HepG2 (cell line): Measurements from ENCODE around the gene SLC9A5. TPM values are rescaled to one million over a fixed set of nuclear protein-coding genes. Genes with fewer than 3 reads are reported as not detected.

Experiments
- ARNT2 ChIP-seq: sonication (generic); formaldehyde crosslinking; IDR thresholded peaks from 2 replicates; pipeline ENCODE4 v1.8.0; 2022; ENCODE audit warnings: mild to moderate bottlenecking, low read depth, missing genetic modification reagents, moderate library complexity
- GABPB1 ChIP-seq: IDR thresholded peaks from 2 replicates; pipeline ENCODE4 v1.6.1; 2016; ENCODE audit warnings: mild to moderate bottlenecking, missing genetic modification reagents, moderate library complexity, missing compliant biosample characterization
- GATA4 ChIP-seq: sonication (generic); IDR thresholded peaks from 2 replicates; pipeline ENCODE4 v1.6.1; 2016; ENCODE audit warnings: antibody characterized with exemption, low read depth, borderline replicate concordance
- HMGA1 ChIP-seq: sonication (generic); formaldehyde crosslinking; conservative IDR thresholded peaks from 2 replicates; pipeline ENCODE4 v1.4.0; 2020; ENCODE audit warnings: missing genetic modification reagents
- KDM5A ChIP-seq: fragments of 200-600 bp; sonication (generic); IDR thresholded peaks from 2 replicates; pipeline ENCODE4 v1.7.0; 2018; ENCODE audit warnings: antibody characterized with exemption, mild to moderate bottlenecking, low read length, borderline replicate concordance
- KLF16 ChIP-seq, 2 experiments: sonication (generic) in 1 of 2; formaldehyde crosslinking in 1 of 2; IDR thresholded peaks; 2 replicates each; pipeline versions ENCODE4 v1.6.1 to v1.8.0; 2016 to 2023; ENCODE audit warnings: missing genetic modification reagents in 2 of 2, missing compliant biosample characterization in 1 of 2
- MYC ChIP-seq: sonication (generic); formaldehyde crosslinking; IDR thresholded peaks from 2 replicates; pipeline ENCODE4 v1.9.0; 2021; ENCODE audit warnings: missing genetic modification reagents, borderline replicate concordance
- SNRNP70 ChIP-seq: fragments of 200-400 bp; formaldehyde crosslinking; IDR thresholded peaks from 2 replicates; pipeline ENCODE4 v1.6.1; 2017; ENCODE audit warnings: mild to moderate bottlenecking, low read depth, low read length, moderate library complexity
- TAF1 ChIP-seq: sonication (generic); formaldehyde crosslinking; IDR thresholded peaks from 2 replicates; pipeline ENCODE4 v1.4.0; 2020; ENCODE audit warnings: missing genetic modification reagents
- ZBTB3 ChIP-seq: sonication (generic); formaldehyde crosslinking; IDR thresholded peaks from 2 replicates; pipeline ENCODE4 v1.4.0; 2020; ENCODE audit warnings: low read depth, mild to moderate bottlenecking, moderate library complexity, missing genetic modification reagents, borderline replicate concordance
- ZNF205 ChIP-seq: IDR thresholded peaks from 2 replicates; pipeline ENCODE4 v1.6.1; 2018; ENCODE audit warnings: missing biosample characterization, missing genetic modification reagents
- ZNF552 ChIP-seq: sonication (generic); formaldehyde crosslinking; IDR thresholded peaks from 2 replicates; pipeline ENCODE4 v1.9.0; 2022; ENCODE audit warnings: missing genetic modification reagents, mild to moderate bottlenecking, borderline replicate concordance
- polyA plus RNA-seq, 8 experiments: library from polyadenylated mRNA; depleted of rRNA in 3 of 8; stranded (reverse) in 7 of 8; unstranded in 1 of 8; fragments of >200 nt; fragmentation: Illumina TruSeq in 4 of 8; extraction: Trizol in 4 of 8; gene quantifications; 2 replicates each; pipeline versions ENCODE4 v1.2.1 to v1.2.3, GENCODE V29; 2011 to 2016; ENCODE audit warnings: low read depth in 4 of 8, missing spikeins in 1 of 8, mixed read lengths in 1 of 8; ENCODE audit not compliant: insufficient read depth in 1 of 8
- total RNA-seq, 5 experiments: library from RNA; depleted of rRNA; stranded (reverse); fragments of >200 nt; fragmentation: Illumina TruSeq; extraction: Trizol; gene quantifications; 2 replicates each; pipeline ENCODE4 v1.2.3, GENCODE V29; 2016; ENCODE audit warnings: low read depth in 1 of 5
- TF ChIP-seq, protein P1 (sequence below): sonication (generic); formaldehyde crosslinking; IDR thresholded peaks from 2 replicates; pipeline ENCODE4 v1.4.0; 2020; ENCODE audit warnings: mild to moderate bottlenecking, missing genetic modification reagents
- TF ChIP-seq, protein P2 (sequence below): IDR thresholded peaks from 2 replicates; pipeline ENCODE4 v1.6.1; 2016; ENCODE audit warnings: low read depth, borderline replicate concordance
- TF ChIP-seq, protein P3 (sequence below): sonication (generic); formaldehyde crosslinking; IDR thresholded peaks from 2 replicates; pipeline ENCODE4 v1.9.0; 2021; ENCODE audit warnings: missing genetic modification reagents, mild to moderate bottlenecking, borderline replicate concordance
- TF ChIP-seq, protein P4 (sequence below): IDR thresholded peaks from 2 replicates; pipeline ENCODE4 v1.6.1; 2016; ENCODE audit warnings: missing compliant biosample characterization, missing genetic modification reagents, borderline replicate concordance
- TF ChIP-seq, protein P5 (sequence below): sonication (generic); formaldehyde crosslinking; IDR thresholded peaks from 2 replicates; pipeline ENCODE4 v1.9.0; 2022; ENCODE audit warnings: low read depth, missing genetic modification reagents
- TF ChIP-seq, protein P6 (sequence below): sonication (generic); formaldehyde crosslinking; IDR thresholded peaks from 2 replicates; pipeline ENCODE4 v1.8.0; 2022; ENCODE audit warnings: missing genetic modification reagents, mild to moderate bottlenecking, moderate library complexity, borderline replicate concordance
- TF ChIP-seq, protein P7 (sequence below), 2 experiments: fragments of 450-650 bp in 1 of 2; sonication (generic) in 1 of 2; formaldehyde crosslinking; IDR thresholded peaks; 2 replicates each; pipeline versions ENCODE4 v1.5.0 to v1.8.0; 2020 to 2022; ENCODE audit warnings: mild to moderate bottlenecking in 1 of 2, missing genetic modification reagents in 1 of 2

SLC9A5 gene
- total and polyA plus RNA-seq, 2 of the 13 experiments (the other 11 are each of a cell fraction or from before 2014, with no cell fraction given): 0.58 to 1.4 TPM

DNA sequence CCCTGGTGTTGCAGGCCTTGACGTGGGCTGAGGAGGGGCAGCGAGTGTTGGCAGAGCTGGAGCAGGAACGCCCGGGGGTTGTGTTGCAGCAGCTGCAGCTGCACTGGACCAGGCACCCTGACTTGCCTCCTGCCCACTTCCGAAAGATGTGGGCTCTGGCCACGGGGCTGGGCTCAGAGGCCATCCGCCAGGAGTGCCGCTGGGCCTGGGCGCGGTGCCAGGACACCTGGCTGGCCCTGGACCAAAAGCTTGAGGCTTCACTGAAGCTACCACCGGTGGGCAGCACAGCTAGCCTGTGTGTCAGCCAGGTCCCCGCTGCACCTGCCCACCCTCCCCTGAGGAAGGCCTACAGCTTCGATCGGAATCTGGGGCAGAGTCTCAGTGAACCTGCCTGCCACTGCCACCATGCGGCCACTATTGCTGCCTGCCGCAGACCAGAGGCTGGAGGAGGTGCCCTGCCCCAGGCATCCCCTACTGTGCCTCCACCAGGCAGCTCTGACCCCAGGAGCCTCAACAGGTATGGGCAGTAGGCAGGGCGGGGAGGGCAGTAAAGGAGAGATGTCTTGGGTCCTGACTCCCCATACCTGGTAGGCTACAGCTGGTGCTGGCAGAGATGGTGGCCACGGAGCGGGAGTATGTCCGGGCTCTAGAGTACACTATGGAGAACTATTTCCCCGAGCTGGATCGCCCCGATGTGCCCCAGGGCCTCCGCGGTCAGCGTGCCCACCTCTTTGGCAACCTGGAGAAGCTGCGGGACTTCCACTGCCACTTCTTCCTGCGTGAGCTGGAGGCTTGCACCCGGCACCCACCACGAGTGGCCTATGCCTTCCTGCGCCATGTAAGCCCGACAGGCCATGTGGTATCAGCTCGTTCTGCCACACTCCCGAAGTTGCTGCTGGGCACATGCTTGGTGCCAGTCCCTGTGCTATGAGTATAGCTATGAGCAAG lies 36.2 kb downstream of the SLC9A5 start (continued):
- TF ChIP-seq, protein P1, sequence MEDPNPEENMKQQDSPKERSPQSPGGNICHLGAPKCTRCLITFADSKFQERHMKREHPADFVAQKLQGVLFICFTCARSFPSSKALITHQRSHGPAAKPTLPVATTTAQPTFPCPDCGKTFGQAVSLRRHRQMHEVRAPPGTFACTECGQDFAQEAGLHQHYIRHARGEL (CRISPR knock-in tag): no peak
- TF ChIP-seq ZBTB3 (CRISPR knock-in tag) (no peak), GATA4 (no peak), GABPB1 (0 out of 2 replicates have a peak, but pooled peaks have one; percentile 3), KLF16 (CRISPR knock-in tag; IDR thresholded peaks at IDR 0.05) (no peak), ZNF205 (CRISPR knock-in tag) (no peak), TAF1 (CRISPR knock-in tag) (no peak), ARNT2 (CRISPR knock-in tag) (no peak), SNRNP70 (no peak), HMGA1 (CRISPR knock-in tag) (no peak), ZNF552 (CRISPR knock-in tag) (no peak), MYC (0 out of 2 replicates have a peak, but pooled peaks have one; percentile 10), KDM5A (no peak)
- TF ChIP-seq, protein P2, sequence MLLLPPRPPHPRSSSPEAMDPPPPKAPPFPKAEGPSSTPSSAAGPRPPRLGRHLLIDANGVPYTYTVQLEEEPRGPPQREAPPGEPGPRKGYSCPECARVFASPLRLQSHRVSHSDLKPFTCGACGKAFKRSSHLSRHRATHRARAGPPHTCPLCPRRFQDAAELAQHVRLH (CRISPR knock-in tag): peak; percentile 21; the same call in 1 of the 2 replicates
- TF ChIP-seq, protein P3, sequence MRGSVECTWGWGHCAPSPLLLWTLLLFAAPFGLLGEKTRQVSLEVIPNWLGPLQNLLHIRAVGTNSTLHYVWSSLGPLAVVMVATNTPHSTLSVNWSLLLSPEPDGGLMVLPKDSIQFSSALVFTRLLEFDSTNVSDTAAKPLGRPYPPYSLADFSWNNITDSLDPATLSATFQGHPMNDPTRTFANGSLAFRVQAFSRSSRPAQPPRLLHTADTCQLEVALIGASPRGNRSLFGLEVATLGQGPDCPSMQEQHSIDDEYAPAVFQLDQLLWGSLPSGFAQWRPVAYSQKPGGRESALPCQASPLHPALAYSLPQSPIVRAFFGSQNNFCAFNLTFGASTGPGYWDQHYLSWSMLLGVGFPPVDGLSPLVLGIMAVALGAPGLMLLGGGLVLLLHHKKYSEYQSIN: no peak
- TF ChIP-seq, protein P4, sequence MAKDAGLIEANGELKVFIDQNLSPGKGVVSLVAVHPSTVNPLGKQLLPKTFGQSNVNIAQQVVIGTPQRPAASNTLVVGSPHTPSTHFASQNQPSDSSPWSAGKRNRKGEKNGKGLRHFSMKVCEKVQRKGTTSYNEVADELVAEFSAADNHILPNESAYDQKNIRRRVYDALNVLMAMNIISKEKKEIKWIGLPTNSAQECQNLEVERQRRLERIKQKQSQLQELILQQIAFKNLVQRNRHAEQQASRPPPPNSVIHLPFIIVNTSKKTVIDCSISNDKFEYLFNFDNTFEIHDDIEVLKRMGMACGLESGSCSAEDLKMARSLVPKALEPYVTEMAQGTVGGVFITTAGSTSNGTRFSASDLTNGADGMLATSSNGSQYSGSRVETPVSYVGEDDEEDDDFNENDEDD: no peak
- TF ChIP-seq, protein P5, sequence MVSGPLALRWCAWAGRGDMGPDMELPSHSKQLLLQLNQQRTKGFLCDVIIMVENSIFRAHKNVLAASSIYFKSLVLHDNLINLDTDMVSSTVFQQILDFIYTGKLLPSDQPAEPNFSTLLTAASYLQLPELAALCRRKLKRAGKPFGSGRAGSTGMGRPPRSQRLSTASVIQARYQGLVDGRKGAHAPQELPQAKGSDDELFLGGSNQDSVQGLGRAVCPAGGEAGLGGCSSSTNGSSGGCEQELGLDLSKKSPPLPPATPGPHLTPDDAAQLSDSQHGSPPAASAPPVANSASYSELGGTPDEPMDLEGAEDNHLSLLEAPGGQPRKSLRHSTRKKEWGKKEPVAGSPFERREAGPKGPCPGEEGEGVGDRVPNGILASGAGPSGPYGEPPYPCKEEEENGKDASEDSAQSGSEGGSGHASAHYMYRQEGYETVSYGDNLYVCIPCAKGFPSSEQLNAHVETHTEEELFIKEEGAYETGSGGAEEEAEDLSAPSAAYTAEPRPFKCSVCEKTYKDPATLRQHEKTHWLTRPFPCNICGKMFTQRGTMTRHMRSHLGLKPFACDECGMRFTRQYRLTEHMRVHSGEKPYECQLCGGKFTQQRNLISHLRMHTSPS (CRISPR knock-in tag): peak; percentile 80
- TF ChIP-seq, protein P6, sequence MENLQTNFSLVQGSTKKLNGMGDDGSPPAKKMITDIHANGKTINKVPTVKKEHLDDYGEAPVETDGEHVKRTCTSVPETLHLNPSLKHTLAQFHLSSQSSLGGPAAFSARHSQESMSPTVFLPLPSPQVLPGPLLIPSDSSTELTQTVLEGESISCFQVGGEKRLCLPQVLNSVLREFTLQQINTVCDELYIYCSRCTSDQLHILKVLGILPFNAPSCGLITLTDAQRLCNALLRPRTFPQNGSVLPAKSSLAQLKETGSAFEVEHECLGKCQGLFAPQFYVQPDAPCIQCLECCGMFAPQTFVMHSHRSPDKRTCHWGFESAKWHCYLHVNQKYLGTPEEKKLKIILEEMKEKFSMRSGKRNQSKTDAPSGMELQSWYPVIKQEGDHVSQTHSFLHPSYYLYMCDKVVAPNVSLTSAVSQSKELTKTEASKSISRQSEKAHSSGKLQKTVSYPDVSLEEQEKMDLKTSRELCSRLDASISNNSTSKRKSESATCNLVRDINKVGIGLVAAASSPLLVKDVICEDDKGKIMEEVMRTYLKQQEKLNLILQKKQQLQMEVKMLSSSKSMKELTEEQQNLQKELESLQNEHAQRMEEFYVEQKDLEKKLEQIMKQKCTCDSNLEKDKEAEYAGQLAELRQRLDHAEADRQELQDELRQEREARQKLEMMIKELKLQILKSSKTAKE (CRISPR knock-in tag): no peak
- TF ChIP-seq, protein P7, sequence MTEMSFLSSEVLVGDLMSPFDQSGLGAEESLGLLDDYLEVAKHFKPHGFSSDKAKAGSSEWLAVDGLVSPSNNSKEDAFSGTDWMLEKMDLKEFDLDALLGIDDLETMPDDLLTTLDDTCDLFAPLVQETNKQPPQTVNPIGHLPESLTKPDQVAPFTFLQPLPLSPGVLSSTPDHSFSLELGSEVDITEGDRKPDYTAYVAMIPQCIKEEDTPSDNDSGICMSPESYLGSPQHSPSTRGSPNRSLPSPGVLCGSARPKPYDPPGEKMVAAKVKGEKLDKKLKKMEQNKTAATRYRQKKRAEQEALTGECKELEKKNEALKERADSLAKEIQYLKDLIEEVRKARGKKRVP (CRISPR knock-in tag; IDR thresholded peaks at IDR 0.05): no peak
